KOPT-K1 (cell line): ENCODE data around the gene TMEM139.

Experiments
- H3K27ac ChIP-seq: fragments of 200-600 bp; sonication (generic); 2 replicates; pipeline ENCODE4 v1.5.1; 2016; ENCODE audit warnings: antibody characterized with exemption, mild to moderate bottlenecking, low read depth, low read length; ENCODE audit not compliant: poor library complexity, severe bottlenecking
- H3K36me3 ChIP-seq: fragments of 200-600 bp; sonication (generic); 2 replicates; pipeline ENCODE4 v1.5.1; 2017; ENCODE audit warnings: antibody characterized with exemption, mild to moderate bottlenecking, low read length, moderate library complexity; ENCODE audit not compliant: insufficient read depth
- H3K9me3 ChIP-seq: fragments of 200-600 bp; sonication (generic); 2 replicates; pipeline ENCODE4 v1.5.1; 2017; ENCODE audit warnings: antibody characterized with exemption, low read length, mild to moderate bottlenecking; ENCODE audit not compliant: insufficient read depth, poor library complexity, severe bottlenecking

TMEM139 gene

DNA sequence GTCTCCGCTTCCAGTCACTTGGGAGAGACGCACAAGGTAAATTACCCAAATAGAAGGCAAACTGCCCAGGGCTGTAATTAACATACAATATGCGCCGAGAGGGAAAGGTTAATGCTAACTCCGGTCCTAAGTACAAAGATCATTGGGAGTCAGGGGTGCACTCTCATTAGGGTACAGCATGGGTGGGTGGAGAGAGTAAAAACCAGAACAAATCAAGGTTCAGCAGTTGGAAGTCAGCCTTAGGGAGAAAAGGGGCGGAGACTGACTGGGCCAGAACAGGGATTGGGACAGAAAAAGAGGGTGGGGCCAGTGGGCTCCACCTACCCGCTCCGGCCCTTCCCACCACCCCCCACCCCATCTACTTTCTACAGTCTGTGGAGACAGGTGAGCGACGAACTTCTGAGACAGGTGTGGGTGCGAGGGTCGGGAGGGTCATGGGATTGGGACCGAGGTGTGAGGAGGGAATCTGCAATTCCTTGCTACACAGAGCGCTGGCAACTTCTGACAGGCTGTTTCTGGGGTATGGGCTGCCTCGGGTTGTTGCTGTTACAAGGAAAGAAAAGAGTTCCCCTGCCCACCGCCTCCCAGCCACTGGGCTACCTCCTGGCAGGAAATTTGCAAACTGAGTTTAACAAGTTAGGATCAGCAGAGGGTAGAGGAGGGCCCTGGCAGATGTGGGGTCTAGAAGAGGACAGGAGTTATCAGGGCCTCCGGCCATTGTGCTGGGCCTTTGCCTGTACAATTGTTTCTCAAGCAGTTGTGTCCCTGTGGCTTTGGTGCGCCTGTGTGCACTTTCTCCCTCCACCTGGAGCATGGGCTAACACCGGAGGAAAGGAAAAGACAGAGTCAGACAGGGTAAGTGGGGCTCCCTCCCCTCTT is at the start of gene TMEM139:
TMEM139 (plus strand) TSS at position 368 of the 879 bp plus-strand sequence. CDS start 1,000 bp downstream, outside the sequence.
- H3K27ac ChIP-seq = peak within 1 kb of the TSS; percentile 73
- H3K9me3 ChIP-seq = peaks cover 13% of the 10 kb centered on the region
- H3K36me3 ChIP-seq = peaks cover 5% of the 10 kb centered on the region; the same call in 1 of the 2 replicates

GRCh38 chr7:143235561-143235960 is 49.2 kb upstream of the TMEM139 start:
- H3K9me3 ChIP-seq = peaks cover 26% of the 10 kb centered on the region
- no peak overlapping the region for H3K27ac ChIP-seq
- no peaks in the 10 kb centered on the region for H3K36me3 ChIP-seq

GRCh38 chr7:143236408-143236990 is 48.3 kb upstream of the TMEM139 start:
- peaks cover 26% of the 10 kb centered on the region for H3K9me3 ChIP-seq
- H3K36me3 ChIP-seq = no peaks in the 10 kb centered on the region
- H3K27ac ChIP-seq = no peak overlapping the region

DNA sequence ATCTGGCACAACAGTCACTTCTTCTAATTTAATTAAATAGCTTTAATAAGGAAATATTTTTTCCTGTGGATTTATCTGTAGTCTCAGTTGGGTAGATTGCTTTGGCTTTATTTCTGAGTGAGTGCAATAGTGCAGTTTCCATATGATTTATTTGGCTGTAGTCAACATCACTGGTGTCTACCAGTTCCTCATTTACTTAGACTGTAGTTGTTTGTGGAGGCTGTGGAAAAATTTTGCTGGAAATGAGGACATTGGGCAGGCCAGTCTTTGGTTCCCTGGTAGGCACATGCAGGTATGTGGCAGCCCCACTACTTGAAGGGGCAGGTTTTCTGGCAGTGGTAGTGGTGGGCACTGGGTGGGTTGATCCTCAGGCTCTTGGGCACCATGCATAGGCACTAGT is 47.4 kb upstream of the TMEM139 start:
- H3K36me3 ChIP-seq = no peaks in the 10 kb centered on the region
- H3K9me3 ChIP-seq = peaks cover 26% of the 10 kb centered on the region
- H3K27ac ChIP-seq = no peak overlapping the region

GRCh38 chr7:143238289-143238980 is 46.3 kb upstream of the TMEM139 start:
- Histone ChIP-seq H3K36me3 (no peaks in the 10 kb centered on the region), H3K27ac (no peak overlapping the region), H3K9me3 (peaks cover 26% of the 10 kb centered on the region)

GRCh38 chr7:143239813-143240212 is 44.9 kb upstream of the TMEM139 start:
- Histone ChIP-seq H3K36me3 (no peaks in the 10 kb centered on the region), H3K9me3 (peaks cover 26% of the 10 kb centered on the region), H3K27ac (no peak overlapping the region)

- Histone ChIP-seq H3K9me3 (peaks cover 23% of the 10 kb centered on the region), H3K27ac (no peak overlapping the region), H3K36me3 (no peaks in the 10 kb centered on the region)
Measured at GRCh38 chr7:143240291-143241168, 44.2 kb upstream of the TMEM139 start.

- Histone ChIP-seq H3K36me3 (no peaks in the 10 kb centered on the region), H3K27ac (no peak overlapping the region), H3K9me3 (peaks cover 5% of the 10 kb centered on the region)
Measured at GRCh38 chr7:143242306-143242705, 42.5 kb upstream of the TMEM139 start.

DNA sequence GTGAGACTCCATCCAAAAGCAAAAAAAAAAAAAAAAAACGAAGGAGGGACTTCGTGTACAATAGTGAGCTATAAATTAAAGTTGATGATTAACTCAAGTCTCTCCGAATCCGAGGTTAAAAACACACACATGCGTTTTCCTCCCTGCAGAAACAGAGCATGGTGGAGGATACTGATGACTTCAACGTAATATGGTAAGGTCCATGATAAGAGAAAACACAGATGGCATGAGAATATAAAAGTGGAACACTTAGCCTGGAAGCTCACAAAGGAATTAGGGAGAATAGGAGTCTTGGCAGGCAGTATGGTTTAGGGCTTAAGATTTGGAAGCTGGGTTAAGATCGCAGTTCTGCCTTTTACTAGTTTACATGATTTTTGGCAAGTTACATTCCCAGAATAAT is 41.6 kb upstream of the TMEM139 start:
- Histone ChIP-seq H3K27ac (no peak overlapping the region), H3K36me3 (no peaks in the 10 kb centered on the region), H3K9me3 (no peaks in the 10 kb centered on the region)

DNA sequence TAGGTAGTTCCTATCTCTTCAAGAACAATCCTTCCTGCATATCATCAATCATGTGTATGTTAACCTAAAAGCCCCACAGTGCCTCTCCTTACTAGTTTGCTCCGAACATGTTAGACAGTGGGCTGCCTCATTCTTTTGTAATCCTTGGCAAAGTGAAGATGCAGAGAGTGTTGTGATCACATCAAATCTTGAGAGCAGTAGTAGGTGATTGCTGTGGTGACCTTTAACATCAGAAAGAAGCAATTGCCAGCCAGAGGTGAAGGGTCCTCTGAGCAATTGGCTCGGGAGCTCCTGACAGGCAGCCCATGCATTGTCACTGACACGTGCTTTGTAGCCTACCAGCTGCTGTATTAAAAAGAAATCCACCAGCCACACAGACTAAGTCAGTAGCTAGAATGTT is 41.1 kb upstream of the TMEM139 start:
- no peak overlapping the region for H3K27ac ChIP-seq
- H3K36me3 ChIP-seq = no peaks in the 10 kb centered on the region
- no peaks in the 10 kb centered on the region for H3K9me3 ChIP-seq

GRCh38 chr7:143244321-143244720 is 40.4 kb upstream of the TMEM139 start:
- H3K36me3 ChIP-seq = no peaks in the 10 kb centered on the region
- H3K9me3 ChIP-seq = peaks cover 6% of the 10 kb centered on the region
- H3K27ac ChIP-seq = no peak overlapping the region

- no peaks in the 10 kb centered on the region for H3K36me3 ChIP-seq
- no peak overlapping the region for H3K27ac ChIP-seq
- peaks cover 9% of the 10 kb centered on the region for H3K9me3 ChIP-seq
Measured at GRCh38 chr7:143245123-143245522, 39.6 kb upstream of the TMEM139 start.

- H3K36me3 ChIP-seq = no peaks in the 10 kb centered on the region
- H3K27ac ChIP-seq = no peak overlapping the region
- H3K9me3 ChIP-seq = peaks cover 15% of the 10 kb centered on the region
Measured at GRCh38 chr7:143247372-143247771, 37.4 kb upstream of the TMEM139 start.

DNA sequence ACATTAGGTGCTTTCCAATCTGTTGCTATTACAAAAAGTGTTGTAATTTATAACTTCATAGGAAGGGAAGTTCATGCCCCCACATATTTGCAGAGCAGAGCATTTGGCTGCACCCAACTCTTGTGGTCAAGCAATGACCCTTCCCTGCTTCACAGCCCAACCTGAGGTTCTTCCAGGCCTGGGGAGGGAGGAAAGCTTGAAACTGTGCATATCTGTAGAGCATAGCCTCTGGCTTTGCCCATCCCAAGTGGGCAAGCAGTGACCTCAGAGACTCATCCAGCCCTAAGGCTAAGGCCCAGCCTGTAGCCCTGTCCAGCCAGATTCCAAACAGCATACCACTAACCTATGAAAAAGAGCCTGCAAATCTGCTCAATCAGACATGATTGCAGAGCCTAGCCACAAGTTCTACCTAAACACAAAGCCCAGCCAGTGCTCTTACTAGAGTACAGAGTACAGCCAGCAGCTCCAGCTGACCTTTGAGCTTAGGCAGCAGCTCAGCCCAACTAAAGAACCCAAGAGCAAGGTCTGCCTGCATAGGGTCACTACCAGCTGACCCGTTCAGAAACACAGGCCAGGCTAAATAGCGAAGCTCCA is 35.9 kb upstream of the TMEM139 start:
- peaks cover 25% of the 10 kb centered on the region for H3K9me3 ChIP-seq
- H3K36me3 ChIP-seq = no peaks in the 10 kb centered on the region
- no peak overlapping the region for H3K27ac ChIP-seq
